ENCODE measurements around the gene IRX4. TPM values are rescaled to one million over a fixed set of nuclear protein-coding genes. Genes with fewer than 3 reads are reported as not detected.
"Not testable (repeated sequence)": the region's sequence is repeated elsewhere in the genome, so short reads cannot be mapped to it uniquely, and the experiment has no call there.

IRX4 gene
- total and polyA plus RNA-seq, 2 donors, result 0.07 TPM; not detected in 1

GRCh38 chr5:1851290-1851934 is 31.3 kb downstream of the IRX4 start:
- H3K9me3 ChIP-seq (ENCODE audit: control insufficient read depth in 2 of 2, insufficient read depth in 1 of 2, low read length in 1 of 2), result peaks cover 0 to 2% of the 10 kb centered on the region in 2 donors
- no peak overlapping the region for H3K4me3 ChIP-seq (ENCODE audit: low read length in 2 of 2)
- no peak for DNase-seq (ENCODE audit: low read depth in 6 of 9, low spot score in 9 of 9)
- no peaks in the 10 kb centered on the region for H3K36me3 ChIP-seq (ENCODE audit: control insufficient read depth in 2 of 2, insufficient read depth in 2 of 2, low read length in 1 of 2)
- no peaks in the 10 kb centered on the region for H3K4me1 ChIP-seq (ENCODE audit: control insufficient read depth in 2 of 2, insufficient read depth in 2 of 2, low read length in 2 of 2)
- WGBS, result 6% methylated on average over 34 of the region's 34 CpGs
- H3K27ac ChIP-seq (ENCODE audit: low read depth in 1 of 2, low read length in 1 of 2), result no peak overlapping the region
- peaks cover 28 to 78% of the 10 kb centered on the region in 2 donors for H3K27me3 ChIP-seq (ENCODE audit: control insufficient read depth in 2 of 2, insufficient read depth in 1 of 2, low read length in 1 of 2)

- no peaks in the 10 kb centered on the region for H3K4me1 ChIP-seq (ENCODE audit: control insufficient read depth in 2 of 2, insufficient read depth in 2 of 2, low read length in 2 of 2)
- H3K9me3 ChIP-seq (ENCODE audit: control insufficient read depth in 2 of 2, insufficient read depth in 1 of 2, low read length in 1 of 2), result peaks cover 0 to 1% of the 10 kb centered on the region in 2 donors
- H3K27me3 ChIP-seq (ENCODE audit: control insufficient read depth in 2 of 2, insufficient read depth in 1 of 2, low read length in 1 of 2), result peaks cover 28 to 71% of the 10 kb centered on the region in 2 donors
- no peak for DNase-seq (ENCODE audit: low read depth in 6 of 9, low spot score in 9 of 9)
- no peak overlapping the region for H3K4me3 ChIP-seq (ENCODE audit: low read length in 2 of 2)
- H3K36me3 ChIP-seq (ENCODE audit: control insufficient read depth in 2 of 2, insufficient read depth in 2 of 2, low read length in 1 of 2), result no peaks in the 10 kb centered on the region
- no peak overlapping the region for H3K27ac ChIP-seq (ENCODE audit: low read depth in 1 of 2, low read length in 1 of 2)
- WGBS, result 69% methylated on average over 29 of the region's 29 CpGs
Measured at GRCh38 chr5:1850324-1851154, 32.2 kb downstream of the IRX4 start.

- no peak overlapping the region for H3K27ac ChIP-seq (ENCODE audit: low read depth in 1 of 2, low read length in 1 of 2)
- H3K4me1 ChIP-seq (ENCODE audit: control insufficient read depth in 2 of 2, insufficient read depth in 2 of 2, low read length in 2 of 2), result no peaks in the 10 kb centered on the region
- WGBS, result 82% methylated on average over 9 of the region's 9 CpGs
- H3K36me3 ChIP-seq (ENCODE audit: control insufficient read depth in 2 of 2, insufficient read depth in 2 of 2, low read length in 1 of 2), result no peaks in the 10 kb centered on the region
- H3K27me3 ChIP-seq (ENCODE audit: control insufficient read depth in 2 of 2, insufficient read depth in 1 of 2, low read length in 1 of 2), result peaks cover 26 to 49% of the 10 kb centered on the region in 2 donors
- no peak for DNase-seq (ENCODE audit: low read depth in 6 of 9, low spot score in 9 of 9)
- no peaks in the 10 kb centered on the region for H3K9me3 ChIP-seq (ENCODE audit: control insufficient read depth in 2 of 2, insufficient read depth in 1 of 2, low read length in 1 of 2)
- no peak overlapping the region for H3K4me3 ChIP-seq (ENCODE audit: low read length in 2 of 2)
Measured at GRCh38 chr5:1847611-1848010, 35.1 kb downstream of the IRX4 start.

- H3K4me3 ChIP-seq (ENCODE audit: low read length in 2 of 2), result no peak overlapping the region
- H3K27ac ChIP-seq (ENCODE audit: low read depth in 1 of 2, low read length in 1 of 2), result no peak overlapping the region
- WGBS, result 83% methylated on average over 10 of the region's 10 CpGs
- H3K4me1 ChIP-seq (ENCODE audit: control insufficient read depth in 2 of 2, insufficient read depth in 2 of 2, low read length in 2 of 2), result no peaks in the 10 kb centered on the region
- no peak for DNase-seq (ENCODE audit: low read depth in 6 of 9, low spot score in 9 of 9)
- peaks cover 24 to 43% of the 10 kb centered on the region in 2 donors for H3K27me3 ChIP-seq (ENCODE audit: control insufficient read depth in 2 of 2, insufficient read depth in 1 of 2, low read length in 1 of 2)
- no peaks in the 10 kb centered on the region for H3K36me3 ChIP-seq (ENCODE audit: control insufficient read depth in 2 of 2, insufficient read depth in 2 of 2, low read length in 1 of 2)
- H3K9me3 ChIP-seq (ENCODE audit: control insufficient read depth in 2 of 2, insufficient read depth in 1 of 2, low read length in 1 of 2), result no peaks in the 10 kb centered on the region
Measured at GRCh38 chr5:1847056-1847455, 35.7 kb downstream of the IRX4 start.

GRCh38 chr5:1846583-1846982 is 36.1 kb downstream of the IRX4 start:
- Histone ChIP-seq H3K27me3 (ENCODE audit: control insufficient read depth in 2 of 2, insufficient read depth in 1 of 2, low read length in 1 of 2) (peaks cover 19 to 39% of the 10 kb centered on the region in 2 donors), H3K4me3 (ENCODE audit: low read length in 2 of 2) (no peak overlapping the region), H3K27ac (ENCODE audit: low read depth in 1 of 2, low read length in 1 of 2) (no peak overlapping the region), H3K36me3 (ENCODE audit: control insufficient read depth in 2 of 2, insufficient read depth in 2 of 2, low read length in 1 of 2) (no peaks in the 10 kb centered on the region), H3K4me1 (ENCODE audit: control insufficient read depth in 2 of 2, insufficient read depth in 2 of 2, low read length in 2 of 2) (no peaks in the 10 kb centered on the region), H3K9me3 (ENCODE audit: control insufficient read depth in 2 of 2, insufficient read depth in 1 of 2, low read length in 1 of 2) (no peaks in the 10 kb centered on the region)
- DNase-seq (ENCODE audit: low read depth in 6 of 9, low spot score in 9 of 9), result no peak
- 93% methylated on average over 13 of the region's 13 CpGs for WGBS

- H3K4me1 ChIP-seq (ENCODE audit: control insufficient read depth in 2 of 2, insufficient read depth in 2 of 2, low read length in 2 of 2), result no peaks in the 10 kb centered on the region
- 96% methylated on average over 1 of the region's 1 CpG for WGBS
- no peaks in the 10 kb centered on the region for H3K36me3 ChIP-seq (ENCODE audit: control insufficient read depth in 2 of 2, insufficient read depth in 2 of 2, low read length in 1 of 2)
- DNase-seq (ENCODE audit: low read depth in 6 of 9, low spot score in 9 of 9), result no peak
- H3K27ac ChIP-seq (ENCODE audit: low read depth in 1 of 2, low read length in 1 of 2), result no peak overlapping the region
- no peak overlapping the region for H3K4me3 ChIP-seq (ENCODE audit: low read length in 2 of 2)
- no peaks in the 10 kb centered on the region for H3K9me3 ChIP-seq (ENCODE audit: control insufficient read depth in 2 of 2, insufficient read depth in 1 of 2, low read length in 1 of 2)
- peaks cover 13 to 38% of the 10 kb centered on the region in 2 donors for H3K27me3 ChIP-seq (ENCODE audit: control insufficient read depth in 2 of 2, insufficient read depth in 1 of 2, low read length in 1 of 2)
Measured at GRCh38 chr5:1845696-1846095, 37.0 kb downstream of the IRX4 start.

GRCh38 chr5:1844708-1845436 is 37.9 kb downstream of the IRX4 start:
- H3K4me1 ChIP-seq (ENCODE audit: control insufficient read depth in 2 of 2, insufficient read depth in 2 of 2, low read length in 2 of 2), result no peaks in the 10 kb centered on the region
- peaks cover 7 to 38% of the 10 kb centered on the region in 2 donors for H3K27me3 ChIP-seq (ENCODE audit: control insufficient read depth in 2 of 2, insufficient read depth in 1 of 2, low read length in 1 of 2)
- H3K36me3 ChIP-seq (ENCODE audit: control insufficient read depth in 2 of 2, insufficient read depth in 2 of 2, low read length in 1 of 2), result no peaks in the 10 kb centered on the region
- no peak overlapping the region for H3K4me3 ChIP-seq (ENCODE audit: low read length in 2 of 2)
- H3K27ac ChIP-seq (ENCODE audit: low read depth in 1 of 2, low read length in 1 of 2), result no peak overlapping the region
- no peaks in the 10 kb centered on the region for H3K9me3 ChIP-seq (ENCODE audit: control insufficient read depth in 2 of 2, insufficient read depth in 1 of 2, low read length in 1 of 2)
- over 99% methylated on average over 5 of the region's 5 CpGs for WGBS
- no peak for DNase-seq (ENCODE audit: low read depth in 6 of 9, low spot score in 9 of 9)

- H3K4me3 ChIP-seq (ENCODE audit: low read length in 2 of 2); H3K9me3 ChIP-seq (ENCODE audit: control insufficient read depth in 2 of 2, insufficient read depth in 1 of 2, low read length in 1 of 2); H3K36me3 ChIP-seq (ENCODE audit: control insufficient read depth in 2 of 2, insufficient read depth in 2 of 2, low read length in 1 of 2); H3K4me1 ChIP-seq (ENCODE audit: control insufficient read depth in 2 of 2, insufficient read depth in 2 of 2, low read length in 2 of 2); H3K27ac ChIP-seq (ENCODE audit: low read depth in 1 of 2, low read length in 1 of 2); DNase-seq (ENCODE audit: low read depth in 6 of 9, low spot score in 9 of 9): not testable (repeated sequence)
- peaks cover 2 to 30% of the 10 kb centered on the region in 2 donors for H3K27me3 ChIP-seq (ENCODE audit: control insufficient read depth in 2 of 2, insufficient read depth in 1 of 2, low read length in 1 of 2)
- 85% methylated on average over 10 of the region's 10 CpGs for WGBS
Measured at GRCh38 chr5:1843761-1844160, 39.0 kb downstream of the IRX4 start.
